DMS114 treated with DMSO at 0.1 percent for 48 hours (cell line): ENCODE results near the gene XRCC5.

Experiments used
- DNase-seq: peaks from one replicate; lab custom pipeline; 2025; ENCODE audit not compliant: unreplicated experiment; lab: John Stamatoyannopoulos, UW

Gene XRCC5

GRCh38 chr2:216222650-216223352 lies 113.7 kb downstream of the XRCC5 start:
- DNase-seq: no peak

- no peak for DNase-seq
Observed at GRCh38 chr2:216224388-216224787, 115.2 kb downstream of the XRCC5 start.

- DNase-seq: no peak
Observed at GRCh38 chr2:216229277-216229914, 120.2 kb downstream of the XRCC5 start.

GRCh38 chr2:216231867-216232266 lies 122.7 kb downstream of the XRCC5 start:
- DNase-seq: no peak

GRCh38 chr2:216232721-216233120 lies 123.6 kb downstream of the XRCC5 start:
- DNase-seq: no peak

GRCh38 chr2:216233281-216233995 lies 124.3 kb downstream of the XRCC5 start:
- no peak for DNase-seq

GRCh38 chr2:216234106-216234505 lies 125.0 kb downstream of the XRCC5 start:
- DNase-seq: no peak

GRCh38 chr2:216235462-216235861 lies 126.3 kb downstream of the XRCC5 start:
- DNase-seq: no peak

- DNase-seq: no peak
Observed at GRCh38 chr2:216235896-216236295, 126.7 kb downstream of the XRCC5 start.

GRCh38 chr2:216236486-216236885 lies 127.3 kb downstream of the XRCC5 start:
- DNase-seq: no peak

GRCh38 chr2:216242365-216242764 lies 133.2 kb downstream of the XRCC5 start:
- DNase-seq: no peak

GRCh38 chr2:216243026-216243425 lies 133.9 kb downstream of the XRCC5 start:
- no peak for DNase-seq

- no peak for DNase-seq
Observed at GRCh38 chr2:216245391-216245975, 136.3 kb downstream of the XRCC5 start.

- DNase-seq: no peak
Observed at GRCh38 chr2:216246766-216247165, 137.6 kb downstream of the XRCC5 start.
